H9 (cell line): ENCODE measurements around the gene OSBPL1A. TPM values are rescaled to one million over a fixed set of nuclear protein-coding genes. Genes with fewer than 3 reads are reported as not detected.

Experiments used
- DNase-seq: peaks from one replicate; pipeline ENCODE4 v3.0.0-alpha.2; 2017
- H2AFZ ChIP-seq: one replicate; pipeline ENCODE4 v1.6.1; 2013; ENCODE audit warnings: mild to moderate bottlenecking, low read length, control low read depth, moderate library complexity
- H2AK5ac ChIP-seq: 2 replicates; pipeline ENCODE4 v1.6.1; 2013; ENCODE audit warnings: low read length, control low read depth, mixed read lengths; ENCODE audit not compliant: insufficient read length
- H2BK120ac ChIP-seq: one replicate; pipeline ENCODE4 v1.6.1; 2013; ENCODE audit warnings: low read depth, mild to moderate bottlenecking, low read length, control low read depth, inconsistent platforms; ENCODE audit not compliant: poor library complexity, severe bottlenecking
- H2BK12ac ChIP-seq: 2 replicates; pipeline ENCODE4 v1.6.1; 2013; ENCODE audit warnings: low read length, control low read depth, mixed read lengths, low read depth; ENCODE audit not compliant: insufficient read length
- H2BK15ac ChIP-seq: 2 replicates; pipeline ENCODE4 v1.6.1; 2013; ENCODE audit warnings: low read depth, low read length, control low read depth
- H2BK20ac ChIP-seq: one replicate; pipeline ENCODE4 v1.6.1; 2013; ENCODE audit warnings: low read depth, mild to moderate bottlenecking, low read length, control low read depth, inconsistent platforms; ENCODE audit not compliant: poor library complexity, severe bottlenecking
- H2BK5ac ChIP-seq: 2 replicates; pipeline ENCODE4 v1.6.1; 2013; ENCODE audit warnings: low read length, control low read depth, mixed read lengths; ENCODE audit not compliant: insufficient read length
- H3K14ac ChIP-seq: 2 replicates; pipeline ENCODE4 v1.6.1; 2013; ENCODE audit warnings: low read length, control low read depth; ENCODE audit not compliant: insufficient read depth
- H3K18ac ChIP-seq: 2 replicates; pipeline ENCODE4 v1.6.1; 2013; ENCODE audit warnings: low read depth, mild to moderate bottlenecking, mixed read lengths, low read length, control low read depth; ENCODE audit not compliant: insufficient read length
- H3K23ac ChIP-seq: 2 replicates; pipeline ENCODE4 v1.6.1; 2013; ENCODE audit warnings: low read length, control low read depth, mixed read lengths, low read depth; ENCODE audit not compliant: insufficient read length
- H3K23me2 ChIP-seq: 2 replicates; pipeline ENCODE4 v1.6.1; 2013; ENCODE audit warnings: low read depth, mild to moderate bottlenecking, mixed read lengths, low read length, control low read depth; ENCODE audit not compliant: insufficient read length, poor library complexity, severe bottlenecking
- H3K27ac ChIP-seq: 2 replicates; pipeline ENCODE4 v1.5.1; 2013; ENCODE audit warnings: low read length, control low read depth, mixed read lengths, low read depth; ENCODE audit not compliant: insufficient read length
- H3K27me3 ChIP-seq: 2 replicates; pipeline ENCODE4 v1.6.1; 2013; ENCODE audit warnings: low read length, control low read depth, inconsistent platforms; ENCODE audit not compliant: insufficient read depth
- H3K4ac ChIP-seq: 2 replicates; pipeline ENCODE4 v1.6.1; 2013; ENCODE audit warnings: low read depth, mild to moderate bottlenecking, control low read depth, inconsistent platforms, low read length, moderate library complexity
- H3K4me1 ChIP-seq: 2 replicates; pipeline ENCODE4 v1.6.1; 2013; ENCODE audit warnings: low read length, control low read depth, inconsistent platforms; ENCODE audit not compliant: insufficient read depth
- H3K4me2 ChIP-seq: 2 replicates; pipeline ENCODE4 v1.6.1; 2013; ENCODE audit warnings: low read length, control low read depth, mixed read lengths; ENCODE audit not compliant: insufficient read length, insufficient read depth
- H3K56ac ChIP-seq: 2 replicates; pipeline ENCODE4 v1.6.1; 2013; ENCODE audit warnings: low read depth, mild to moderate bottlenecking, mixed read lengths, low read length, control low read depth; ENCODE audit not compliant: insufficient read length
- H3K79me1 ChIP-seq: 2 replicates; pipeline ENCODE4 v1.6.1; 2013; ENCODE audit warnings: low read depth, mild to moderate bottlenecking, moderate library complexity, low read length, control low read depth, inconsistent platforms; ENCODE audit not compliant: insufficient read depth, poor library complexity, severe bottlenecking
- H3K79me2 ChIP-seq: 2 replicates; pipeline ENCODE4 v1.6.1; 2013; ENCODE audit warnings: low read length, control low read depth, inconsistent platforms; ENCODE audit not compliant: insufficient read depth
- H3K9ac ChIP-seq: 2 replicates; pipeline ENCODE4 v1.6.1; 2013; ENCODE audit warnings: low read length, control low read depth, mixed read lengths; ENCODE audit not compliant: insufficient read length; ENCODE audit errors: extremely low read depth
- H3K9me3 ChIP-seq: one replicate; pipeline ENCODE4 v1.6.1; 2013; ENCODE audit warnings: low read depth, low read length, inconsistent platforms; ENCODE audit not compliant: control insufficient read depth
- H3T11ph ChIP-seq: one replicate; pipeline ENCODE4 v1.6.1; 2013; ENCODE audit warnings: mild to moderate bottlenecking, low read length, control low read depth, inconsistent platforms
- H4K20me1 ChIP-seq: one replicate; pipeline ENCODE4 v1.6.1; 2013; ENCODE audit not compliant: control insufficient read depth, insufficient read length, insufficient read depth
- H4K5ac ChIP-seq: 2 replicates; pipeline ENCODE4 v1.6.1; 2013; ENCODE audit warnings: low read depth, mild to moderate bottlenecking, mixed read lengths, low read length, control low read depth; ENCODE audit not compliant: insufficient read length
- H4K8ac ChIP-seq: replicated peaks from 2 replicates; pipeline ENCODE4 v1.6.1; 2013; ENCODE audit warnings: low read length, control low read depth, mixed read lengths, low read depth; ENCODE audit not compliant: insufficient read length
- H4K91ac ChIP-seq: 2 replicates; pipeline ENCODE4 v1.6.1; 2013; ENCODE audit warnings: low read depth, mild to moderate bottlenecking, moderate library complexity, mixed read lengths, low read length, control low read depth; ENCODE audit not compliant: insufficient read length
- H3K27ac Mint-ChIP-seq, 3 experiments: 2 replicates in 2 of 3; 3 replicates in 1 of 3; pipeline ENCODE4 v1.8.0; 2020 to 2021; ENCODE audit warnings: mixed read lengths in 3 of 3, mild to moderate bottlenecking in 1 of 3, moderate library complexity in 1 of 3
- H3K27me3 Mint-ChIP-seq: 2 replicates; pipeline ENCODE4 v1.8.0; 2021; ENCODE audit warnings: low read depth, mild to moderate bottlenecking, moderate library complexity, mixed read lengths
- H3K36me3 Mint-ChIP-seq, 3 experiments: 2 replicates in 2 of 3; 3 replicates in 1 of 3; pipeline ENCODE4 v1.8.0; 2020 to 2021; ENCODE audit warnings: low read depth in 3 of 3, mixed read lengths in 3 of 3; ENCODE audit not compliant: insufficient read depth in 1 of 3
- H3K4me1 Mint-ChIP-seq, 2 experiments: 2 replicates each; pipeline ENCODE4 v1.8.0; 2020; ENCODE audit warnings: mixed read lengths in 2 of 2
- H3K4me3 Mint-ChIP-seq, 2 experiments: 2 replicates in 1 of 2; 3 replicates in 1 of 2; pipeline ENCODE4 v1.8.0; 2020 to 2021; ENCODE audit warnings: mild to moderate bottlenecking in 2 of 2, mixed read lengths in 2 of 2, moderate library complexity in 1 of 2
- H3K9me3 Mint-ChIP-seq, 2 experiments: 2 replicates in 1 of 2; 3 replicates in 1 of 2; pipeline ENCODE4 v1.8.0; 2020; ENCODE audit warnings: mild to moderate bottlenecking in 2 of 2, mixed read lengths in 2 of 2, moderate library complexity in 1 of 2
- CTCF ChIP-seq: fragments of 200-600 bp; sonication (generic); conservative IDR thresholded peaks from 3 replicates; pipeline ENCODE4 v1.8.0; 2021; ENCODE audit warnings: antibody characterized with exemption, mild to moderate bottlenecking
- WGBS: extraction: QIAGEN DNeasy Blood & Tissue Kit; methylation state at CpG from one replicate; pipeline ENCODE4 v1.1.7; 2013; ENCODE audit warnings: missing lambda C conversion rate, low lambda C conversion rate, mixed read lengths; ENCODE audit not compliant: insufficient read length; ENCODE audit errors: extremely low coverage; 5-methylcytosine and 5-hydroxymethylcytosine counted together
- total RNA-seq: library from RNA; stranded (reverse); gene quantifications from 2 replicates; pipeline ENCODE4 v1.2.1, GENCODE V29; 2021

The OSBPL1A gene
- total RNA-seq, 1 experiment from 2014 or later: 33.9 TPM

GRCh38 chr18:24248359-24248758, 149.3 kb downstream of the OSBPL1A start:
- Histone ChIP-seq H2AK5ac (no peak overlapping the region), H2BK20ac (no peak overlapping the region), H3K27ac (no peak overlapping the region), H4K8ac (no peak overlapping the region), H2BK5ac (no peak overlapping the region), H3K18ac (no peak overlapping the region), H2BK15ac (no peak overlapping the region), H3K56ac (no peak overlapping the region), H2BK120ac (no peak overlapping the region), H3K4ac (no peak overlapping the region), H2BK12ac (no peak overlapping the region), H3K23ac (no peak overlapping the region), H3K79me1 (peaks cover 4% of the 10 kb centered on the region), H4K91ac (no peak overlapping the region), H3K4me1 (peaks cover 4% of the 10 kb centered on the region; the same call in 1 of the 2 replicates), H3K14ac (no peak overlapping the region), H3K9ac (no peak overlapping the region), H4K20me1 (no peaks in the 10 kb centered on the region), H3K23me2 (no peaks in the 10 kb centered on the region), H2AFZ (no peak overlapping the region), H3K27me3 (no peaks in the 10 kb centered on the region), H3K79me2 (no peaks in the 10 kb centered on the region), H3T11ph (no peak overlapping the region), H3K9me3 (no peaks in the 10 kb centered on the region), H4K5ac (no peak overlapping the region), H3K4me2 (no peak overlapping the region)
- no peak for DNase-seq
- Mint-ChIP-seq H3K4me1 (peaks cover 15 to 26% of the 10 kb centered on the region in 2 experiments), H3K36me3 (peaks cover 4 to 18% (median 7%) of the 10 kb centered on the region in 3 experiments; a peak in 5 of 7 replicates), H3K27ac (no peak overlapping the region), H3K4me3 (no peak overlapping the region), H3K9me3 (no peaks in the 10 kb centered on the region), H3K27me3 (no peaks in the 10 kb centered on the region)
- no peak for TF ChIP-seq CTCF
- no CpG with 5 or more reads among the region's 2 CpGs for WGBS
